Prostate gland (tissue), 2 donors: ENCODE measurements around the gene DISP3. TPM values are rescaled to one million over a fixed set of nuclear protein-coding genes. Genes with fewer than 3 reads are reported as not detected.
"Not testable (repeated sequence)": the region's sequence is repeated elsewhere in the genome, so short reads cannot be mapped to it uniquely, and the experiment has no call there.

ENCODE experiments used
- DNase-seq: peaks from one replicate; pipeline ENCODE4 v3.0.0-alpha.2; 2019; ENCODE audit warnings: low spot score
- H3K27ac ChIP-seq, 2 donors: fragments of 200-600 bp; sonication (generic); 2 replicates each; pipeline ENCODE4 v1.5.1; 2017 to 2019
- H3K27me3 ChIP-seq: fragments of 200-600 bp; sonication (generic); replicated peaks from 2 replicates; pipeline ENCODE4 v1.5.1; 2019; ENCODE audit not compliant: insufficient read depth
- H3K36me3 ChIP-seq, 2 donors: fragments of 200-600 bp; sonication (generic); 1 replicate in 1 of 2; 2 replicates in 1 of 2; pipeline versions ENCODE4 v1.5.1 to v1.8.1; 2017 to 2019
- H3K4me1 ChIP-seq: fragments of 200-600 bp; sonication (generic); replicated peaks from 2 replicates; pipeline ENCODE4 v1.5.1; 2019
- H3K4me3 ChIP-seq, 2 donors: fragments of 200-600 bp; sonication (generic); 2 replicates each; pipeline ENCODE4 v1.5.1; 2017 to 2019
- H3K9me3 ChIP-seq: fragments of 200-600 bp; sonication (generic); 2 replicates; pipeline ENCODE4 v1.5.1; 2017
- CTCF ChIP-seq, 4 experiments: fragments of 200-600 bp in 2 of 4; fragments of 450-650 bp in 2 of 4; sonication (generic) in 2 of 4; IDR thresholded peaks; 1 replicate in 3 of 4; 2 replicates in 1 of 4; pipeline ENCODE4 v1.5.1; 2016 to 2019; ENCODE audit warnings: antibody characterized with exemption in 4 of 4, mild to moderate bottlenecking in 2 of 4, moderate library complexity in 2 of 4
- POLR2A ChIP-seq: fragments of 450-650 bp; IDR thresholded peaks from one replicate; pipeline ENCODE4 v1.6.1; 2016; ENCODE audit warnings: antibody characterized with exemption, mild to moderate bottlenecking
- POLR2AphosphoS5 ChIP-seq: sonication (generic); formaldehyde crosslinking; IDR thresholded peaks from one replicate; pipeline ENCODE4 v1.6.1; 2017; ENCODE audit warnings: antibody characterized with exemption
- WGBS: methylation state at CpG from one replicate; pipeline ENCODE4 v1.1.5; 2018; 5-methylcytosine and 5-hydroxymethylcytosine counted together
- intact Hi-C: fragments of 100-400 bp; cut with DNase I; formaldehyde crosslinking; loops from one replicate; pipeline ENCODE4 v1.14.2; 2022
- total RNA-seq, 2 donors: library from RNA; depleted of rRNA; stranded (reverse); fragments of >200 nt; gene quantifications; one replicate each; pipeline ENCODE4 v1.1.0, GENCODE V29; 2016

The DISP3 gene
- total RNA-seq, 2 donors from 2014 or later: 0.80 to 1.7 TPM

- no peaks in the 10 kb centered on the region for H3K9me3 ChIP-seq
- TF ChIP-seq POLR2A: no peak
- TF ChIP-seq CTCF (IDR thresholded peaks at IDR 0.05): no peak
- TF ChIP-seq POLR2AphosphoS5: no peak
- intact Hi-C loops: no loop called here
- H3K4me1 ChIP-seq: no peaks in the 10 kb centered on the region
- DNase-seq: no peak
- no peak overlapping the region for H3K27ac ChIP-seq
- H3K4me3 ChIP-seq: no peak overlapping the region
- 80% methylated on average over 18 of the region's 18 CpGs for WGBS
- H3K27me3 ChIP-seq: no peaks in the 10 kb centered on the region
- H3K36me3 ChIP-seq: no peaks in the 10 kb centered on the region
These were observed 97.3 kb downstream of the DISP3 start for GRCh38 chr1:11576109-11576875.

- Histone ChIP-seq H3K27me3 (no peaks in the 10 kb centered on the region), H3K9me3 (no peaks in the 10 kb centered on the region), H3K27ac (no peak overlapping the region), H3K4me1 (no peaks in the 10 kb centered on the region), H3K36me3 (no peaks in the 10 kb centered on the region), H3K4me3 (no peak overlapping the region)
- 56% methylated on average over 7 of the region's 7 CpGs for WGBS
- DNase-seq: no peak
- no peak for TF ChIP-seq POLR2AphosphoS5
- no peak for TF ChIP-seq POLR2A
- no peak for TF ChIP-seq CTCF (IDR thresholded peaks at IDR 0.05)
- intact Hi-C loops: no loop called here
These were observed 99.0 kb downstream of the DISP3 start for GRCh38 chr1:11578004-11578403.

- no peak for TF ChIP-seq CTCF (IDR thresholded peaks at IDR 0.05)
- TF ChIP-seq POLR2A: no peak
- no peak for TF ChIP-seq POLR2AphosphoS5
- 61% methylated on average over 8 of the region's 8 CpGs for WGBS
- Histone ChIP-seq H3K27ac (no peak overlapping the region), H3K36me3 (no peaks in the 10 kb centered on the region), H3K27me3 (peaks cover 2% of the 10 kb centered on the region), H3K4me3 (no peak overlapping the region), H3K9me3 (no peaks in the 10 kb centered on the region), H3K4me1 (no peaks in the 10 kb centered on the region)
- intact Hi-C loops: no loop called here
- no peak for DNase-seq
These were observed 100.6 kb downstream of the DISP3 start for GRCh38 chr1:11579506-11579905.

GRCh38 chr1:11580049-11580448 is 101.1 kb downstream of the DISP3 start:
- intact Hi-C loops, H3K36me3 ChIP-seq, DNase-seq, H3K4me1 ChIP-seq, H3K4me3 ChIP-seq, H3K27ac ChIP-seq, H3K9me3 ChIP-seq, H3K27me3 ChIP-seq: not testable (repeated sequence)
- 64% methylated on average over 10 of the region's 10 CpGs for WGBS

GRCh38 chr1:11581445-11581991 is 102.6 kb downstream of the DISP3 start:
- Histone ChIP-seq H3K27ac (no peak overlapping the region), H3K9me3 (no peaks in the 10 kb centered on the region), H3K4me3 (no peak overlapping the region), H3K27me3 (peaks cover 2% of the 10 kb centered on the region), H3K4me1 (no peaks in the 10 kb centered on the region), H3K36me3 (no peaks in the 10 kb centered on the region)
- no peak for DNase-seq
- TF ChIP-seq POLR2A (no peak), POLR2AphosphoS5 (no peak), CTCF (IDR thresholded peaks at IDR 0.05) (no peak)
- WGBS: 50% methylated on average over 8 of the region's 8 CpGs
- intact Hi-C loops: no loop called here
